HG02943 (cell line): ENCODE measurements around the gene ARMC6.

Experiments used
- ATAC-seq: cut with Tn5 transposase; IDR thresholded peaks from one replicate; pipeline ENCODE4 v1.9.1; 2021; ENCODE audit warnings: mild to moderate bottlenecking, low read depth, moderate library complexity; ENCODE audit not compliant: unreplicated experiment

Gene ARMC6

DNA sequence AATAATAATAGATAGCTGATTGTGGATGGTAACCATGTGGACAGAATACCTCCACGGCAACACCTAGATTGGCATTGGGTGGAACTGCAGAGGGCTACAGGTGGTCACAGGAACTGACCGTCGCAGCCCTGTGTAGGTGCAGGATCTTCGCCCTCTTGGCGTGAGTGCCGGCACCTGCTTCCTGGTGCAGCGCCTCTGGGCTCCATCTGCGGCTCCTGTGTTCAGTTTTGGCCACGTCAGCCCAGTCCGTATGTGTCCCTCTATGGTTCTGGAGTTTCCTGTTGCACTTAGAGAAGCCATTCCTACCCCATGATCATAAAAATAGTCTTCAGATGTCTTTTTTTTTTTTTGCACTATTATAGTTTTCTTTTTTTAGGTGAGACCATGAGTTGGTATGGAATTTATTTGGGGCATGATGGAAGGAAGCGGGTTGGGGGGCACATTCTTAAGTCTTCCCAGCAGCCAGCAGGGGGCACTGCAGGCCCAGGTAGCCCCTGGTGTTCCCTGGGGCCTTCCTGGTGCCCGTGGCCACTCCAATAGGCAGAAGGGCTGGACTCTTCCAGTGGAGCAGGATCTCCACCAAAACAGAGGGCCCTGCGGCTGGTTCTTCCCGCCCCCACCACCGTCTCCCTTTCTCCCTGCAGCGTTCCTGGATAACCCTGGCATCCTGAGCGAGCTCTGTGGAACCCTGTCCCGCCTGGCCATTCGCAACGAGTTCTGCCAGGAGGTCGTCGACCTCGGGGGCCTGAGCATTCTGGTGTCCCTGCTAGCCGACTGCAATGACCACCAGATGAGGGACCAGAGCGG is 20.3 kb downstream of the ARMC6 start:
- ATAC-seq: no peak

DNA sequence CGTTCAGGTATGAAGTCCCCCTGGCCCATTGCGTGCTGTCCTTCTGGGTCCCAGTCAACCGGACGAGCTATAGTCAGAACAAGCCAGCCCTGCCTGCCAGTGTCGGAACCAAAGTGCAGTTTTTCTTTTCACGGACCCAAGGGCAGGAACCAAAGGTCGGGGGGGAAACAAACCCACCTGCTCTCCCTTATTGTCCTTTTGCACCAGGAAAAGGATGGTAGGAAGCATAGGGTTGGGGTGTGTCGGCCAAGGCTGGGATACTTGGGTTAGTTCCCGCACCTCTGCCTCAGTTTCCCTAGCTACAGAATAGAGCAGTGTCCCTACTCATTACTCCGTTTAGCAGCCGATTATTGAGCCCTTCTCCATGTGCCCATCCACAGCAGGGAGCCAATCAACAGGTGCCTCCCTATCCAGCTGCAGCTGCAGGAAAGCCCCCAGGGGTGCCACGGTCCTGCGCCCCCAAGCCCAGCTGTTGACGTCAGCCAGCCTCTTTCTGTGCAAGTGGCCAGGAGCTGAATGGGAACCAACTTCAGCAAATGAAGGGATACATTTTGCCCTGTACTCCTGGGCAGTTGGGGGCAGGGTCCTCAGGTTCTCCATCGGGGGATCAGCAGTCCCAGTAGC is 21.0 kb downstream of the ARMC6 start:
- ATAC-seq: no peak

DNA sequence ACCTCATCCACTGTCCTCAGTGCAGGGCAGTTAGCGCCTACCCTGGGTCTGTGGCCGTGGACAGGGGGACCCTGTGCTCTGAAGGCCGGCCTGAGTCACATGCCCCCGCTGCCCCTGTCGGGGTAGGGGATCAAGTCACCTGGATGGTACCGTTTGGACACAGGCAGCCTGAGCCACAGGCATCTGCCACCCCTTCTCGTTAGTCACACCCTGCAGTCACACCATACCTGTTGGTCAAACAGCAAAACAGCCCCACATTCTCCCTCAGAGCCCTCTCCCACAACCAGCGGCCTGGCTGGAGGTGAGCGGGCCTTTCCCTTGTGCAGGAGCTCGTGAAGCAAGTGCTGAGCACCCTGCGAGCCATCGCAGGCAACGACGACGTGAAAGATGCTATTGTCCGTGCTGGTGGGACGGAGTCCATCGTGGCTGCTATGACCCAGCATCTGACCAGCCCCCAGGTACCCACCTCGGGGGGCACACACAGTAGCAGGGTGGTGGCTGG is 21.6 kb downstream of the ARMC6 start:
- ATAC-seq: no peak

DNA sequence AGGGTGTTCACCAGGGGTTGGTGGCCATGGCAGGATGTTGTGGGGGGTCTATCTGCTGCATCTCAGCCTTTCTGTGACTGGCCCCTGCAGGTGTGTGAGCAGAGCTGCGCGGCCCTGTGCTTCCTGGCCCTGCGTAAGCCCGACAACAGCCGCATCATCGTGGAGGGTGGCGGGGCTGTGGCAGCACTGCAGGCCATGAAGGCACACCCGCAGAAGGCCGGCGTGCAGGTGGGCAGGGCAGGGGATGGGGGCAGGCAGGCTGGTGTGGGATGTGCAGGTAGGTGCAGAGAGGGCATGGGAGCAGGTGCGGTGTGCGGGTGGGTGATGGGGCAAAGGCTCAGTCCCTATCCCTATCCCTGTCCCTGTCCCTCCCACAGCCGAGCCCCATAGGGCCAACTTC is 22.3 kb downstream of the ARMC6 start:
- no peak for ATAC-seq

DNA sequence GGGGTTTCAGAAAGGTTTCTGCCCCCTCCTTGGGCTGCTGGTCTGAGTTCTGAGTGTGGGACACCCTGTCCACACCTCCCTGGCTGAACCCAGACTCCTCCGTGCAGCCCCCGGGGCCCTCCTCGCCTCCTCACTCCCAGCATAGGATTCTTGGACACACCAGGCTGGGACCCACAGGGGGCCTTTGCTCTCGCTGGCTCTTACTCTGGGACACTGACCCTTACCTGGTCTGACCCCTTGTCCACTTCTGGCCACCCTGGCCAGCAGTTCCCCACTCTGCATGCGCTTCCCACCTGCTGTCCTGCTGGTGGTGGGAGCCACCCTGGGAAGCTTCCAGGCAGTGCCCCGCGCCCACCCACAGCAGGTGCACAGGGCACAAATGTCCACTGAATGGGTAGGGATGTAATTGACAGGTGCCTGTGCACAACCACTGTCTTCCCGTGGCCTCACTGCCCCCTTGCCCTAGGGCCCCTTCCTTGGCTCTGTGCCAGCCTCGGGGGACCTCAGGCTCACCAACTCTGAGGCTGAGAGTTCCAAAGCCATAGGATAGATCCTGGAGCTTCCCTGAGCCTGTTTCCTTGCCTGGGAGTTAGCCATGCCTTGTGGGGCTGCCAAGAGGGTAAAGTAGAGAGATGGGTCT is 23.4 kb downstream of the ARMC6 start:
- ATAC-seq: no peak

DNA sequence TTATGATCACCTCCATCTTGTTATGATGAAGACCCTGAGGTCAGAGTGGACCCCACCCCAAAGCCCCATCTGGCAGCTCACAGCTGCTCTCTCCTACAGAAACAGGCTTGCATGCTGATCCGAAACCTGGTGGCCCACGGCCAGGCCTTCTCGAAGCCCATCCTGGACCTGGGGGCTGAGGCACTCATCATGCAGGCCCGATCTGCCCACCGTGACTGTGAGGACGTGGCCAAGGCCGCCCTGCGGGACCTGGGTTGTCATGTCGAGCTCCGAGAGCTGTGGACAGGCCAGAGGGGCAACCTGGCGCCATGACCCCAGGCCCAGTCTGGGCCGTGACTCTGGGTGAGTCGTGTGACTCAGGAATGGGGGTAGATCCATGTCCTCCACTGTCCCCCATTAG is 23.9 kb downstream of the ARMC6 start:
- ATAC-seq: no peak

DNA sequence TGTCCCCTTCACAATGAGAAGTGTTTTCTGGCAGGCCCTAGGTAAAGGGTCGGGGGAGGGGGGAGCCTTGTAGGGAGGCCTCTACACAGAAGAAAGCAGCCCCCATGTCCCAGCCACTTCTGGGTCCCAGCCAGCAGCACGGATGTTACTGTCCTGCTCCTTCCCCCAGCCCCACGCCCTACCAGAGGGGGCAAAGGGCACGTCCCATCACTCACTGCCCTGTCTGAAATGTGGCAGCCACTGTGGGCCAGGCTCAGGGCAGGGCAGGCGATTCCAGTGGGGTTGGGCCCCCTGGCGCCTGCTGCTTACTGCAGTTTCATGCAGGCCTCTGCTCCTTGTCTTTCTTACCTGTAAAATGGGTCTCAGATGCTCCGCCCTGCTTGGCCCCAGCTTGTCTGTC is 24.3 kb downstream of the ARMC6 start:
- no peak for ATAC-seq

DNA sequence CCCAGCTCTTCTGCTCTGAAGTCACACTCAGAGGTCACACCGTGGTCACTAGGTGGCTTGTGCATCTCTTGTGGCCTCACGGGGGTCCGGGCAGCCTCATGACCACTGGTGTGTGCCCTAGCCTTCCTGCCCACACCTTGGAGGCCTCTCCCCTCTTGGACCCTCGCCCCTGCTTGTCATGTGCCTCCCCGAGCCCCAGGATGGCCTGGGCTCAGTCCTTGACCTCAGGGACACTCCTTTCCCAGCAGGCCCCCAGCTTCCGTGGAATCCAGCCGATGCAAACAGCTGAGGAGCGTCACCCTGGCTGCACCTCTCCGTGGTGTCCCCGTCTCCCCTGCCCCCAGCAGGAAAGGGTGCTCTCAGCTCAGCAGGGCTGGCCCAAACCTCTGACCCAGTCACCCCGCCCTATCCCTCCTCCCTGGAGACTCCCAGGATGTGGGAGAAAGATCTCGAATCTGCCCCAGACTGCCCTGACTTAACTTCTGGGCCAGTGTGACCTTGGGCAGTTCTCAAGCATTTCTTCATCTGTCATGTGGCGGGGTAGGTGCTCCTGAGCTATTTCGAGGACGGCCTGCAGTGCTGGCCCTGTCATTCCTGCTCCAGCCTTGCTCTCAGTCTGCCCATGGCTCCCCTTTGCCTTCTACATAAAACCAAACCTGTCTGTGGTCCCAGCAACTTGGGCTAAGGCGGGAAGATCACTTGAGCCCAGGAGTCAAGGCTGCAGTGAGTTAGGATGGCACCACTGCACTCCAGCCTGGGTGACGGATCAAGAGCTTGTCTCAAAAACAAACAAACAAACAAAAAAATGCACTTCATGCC is 25.8 kb downstream of the ARMC6 start:
- ATAC-seq: no peak

DNA sequence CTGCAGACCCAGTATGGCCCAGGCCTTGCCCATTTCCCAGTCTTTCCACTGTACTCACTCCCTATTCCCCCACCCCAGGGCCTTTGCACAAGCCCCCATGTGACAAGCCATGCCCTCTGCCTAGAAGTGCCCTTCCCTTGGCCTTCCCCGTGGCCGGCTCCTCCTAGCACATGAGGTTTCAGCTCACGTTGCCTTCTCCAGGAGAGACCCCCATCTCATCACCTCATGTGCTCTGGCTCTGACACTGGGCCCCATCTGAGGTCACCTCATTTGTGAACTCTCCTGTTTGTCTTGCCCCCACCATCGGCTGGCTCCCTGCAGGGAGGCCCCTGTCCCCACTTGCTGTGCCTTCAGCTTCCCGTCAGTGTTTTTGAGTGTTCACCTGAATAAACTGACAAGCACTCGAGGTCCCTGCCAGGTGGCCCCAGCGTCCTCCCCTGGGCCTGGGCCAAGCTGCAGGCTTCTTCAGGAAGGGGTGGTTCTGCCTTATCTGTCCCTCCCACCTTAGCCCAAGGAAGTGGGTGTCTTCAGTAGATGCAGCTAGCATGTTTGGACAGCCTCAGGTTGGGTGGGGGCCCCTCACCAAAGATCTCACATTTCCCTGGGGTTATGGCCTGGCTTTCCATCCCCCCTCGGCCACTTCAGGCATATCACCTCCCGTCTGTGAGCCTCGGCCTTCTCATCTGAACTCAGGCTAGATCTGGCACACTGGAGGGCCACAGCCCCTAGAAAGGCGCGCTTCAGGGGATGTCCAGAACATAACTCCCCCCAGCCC is 26.6 kb downstream of the ARMC6 start:
- ATAC-seq: no peak

DNA sequence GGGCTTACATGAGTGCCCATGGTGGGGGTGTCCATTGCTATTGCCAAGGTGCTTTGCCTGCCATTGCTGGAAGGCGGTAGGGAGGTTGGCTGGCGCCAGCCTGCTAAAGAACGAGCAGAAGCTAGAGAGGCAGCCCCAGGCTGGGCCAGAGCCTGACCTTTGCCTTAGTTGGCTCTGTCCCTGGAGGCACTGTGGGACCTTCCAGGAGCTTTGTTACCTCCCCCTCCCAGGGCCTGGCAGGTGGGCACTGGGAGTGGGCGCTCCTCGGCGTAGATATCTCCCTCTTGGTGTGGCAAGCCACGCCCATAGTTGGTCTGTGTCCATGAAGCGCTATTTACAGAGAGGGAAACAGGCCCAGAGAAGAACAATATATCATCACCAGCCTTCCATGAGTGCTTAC is 28.1 kb downstream of the ARMC6 start:
- ATAC-seq: no peak

DNA sequence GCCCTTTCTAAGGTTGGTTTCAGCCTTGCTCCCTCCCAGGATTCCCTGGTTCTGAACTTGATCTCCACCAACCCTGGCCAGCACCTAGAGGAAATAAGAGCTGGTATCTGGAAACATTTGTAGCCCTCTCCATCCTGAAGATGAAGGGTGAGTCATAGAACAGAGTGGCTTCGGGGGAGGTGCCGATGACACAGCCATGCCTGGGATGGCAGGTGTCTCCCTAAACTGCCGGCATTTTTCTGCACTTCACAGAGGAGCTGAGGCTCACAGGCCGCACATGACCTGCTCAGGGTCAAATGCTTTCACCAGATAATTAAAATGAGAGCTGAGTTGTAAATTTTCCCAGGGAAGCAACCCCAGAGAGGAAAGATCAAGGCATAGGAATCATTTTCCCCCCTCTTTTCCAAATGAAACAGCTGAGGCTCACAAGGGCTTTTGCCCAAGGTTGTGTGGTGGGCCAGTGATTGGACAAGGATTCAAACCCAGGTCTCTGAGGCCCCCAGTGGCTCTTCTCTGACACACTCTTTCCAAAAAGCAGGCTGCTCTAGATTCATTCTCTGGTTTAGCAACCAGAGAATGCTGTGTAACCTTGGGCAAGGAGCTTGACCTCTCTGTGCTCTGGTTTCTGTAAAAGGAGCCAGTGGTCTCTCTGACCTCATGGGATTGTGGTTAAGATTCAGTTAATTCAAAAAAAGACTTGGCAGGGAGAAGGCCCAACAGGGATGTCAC is 29.2 kb downstream of the ARMC6 start:
- ATAC-seq: no peak

DNA sequence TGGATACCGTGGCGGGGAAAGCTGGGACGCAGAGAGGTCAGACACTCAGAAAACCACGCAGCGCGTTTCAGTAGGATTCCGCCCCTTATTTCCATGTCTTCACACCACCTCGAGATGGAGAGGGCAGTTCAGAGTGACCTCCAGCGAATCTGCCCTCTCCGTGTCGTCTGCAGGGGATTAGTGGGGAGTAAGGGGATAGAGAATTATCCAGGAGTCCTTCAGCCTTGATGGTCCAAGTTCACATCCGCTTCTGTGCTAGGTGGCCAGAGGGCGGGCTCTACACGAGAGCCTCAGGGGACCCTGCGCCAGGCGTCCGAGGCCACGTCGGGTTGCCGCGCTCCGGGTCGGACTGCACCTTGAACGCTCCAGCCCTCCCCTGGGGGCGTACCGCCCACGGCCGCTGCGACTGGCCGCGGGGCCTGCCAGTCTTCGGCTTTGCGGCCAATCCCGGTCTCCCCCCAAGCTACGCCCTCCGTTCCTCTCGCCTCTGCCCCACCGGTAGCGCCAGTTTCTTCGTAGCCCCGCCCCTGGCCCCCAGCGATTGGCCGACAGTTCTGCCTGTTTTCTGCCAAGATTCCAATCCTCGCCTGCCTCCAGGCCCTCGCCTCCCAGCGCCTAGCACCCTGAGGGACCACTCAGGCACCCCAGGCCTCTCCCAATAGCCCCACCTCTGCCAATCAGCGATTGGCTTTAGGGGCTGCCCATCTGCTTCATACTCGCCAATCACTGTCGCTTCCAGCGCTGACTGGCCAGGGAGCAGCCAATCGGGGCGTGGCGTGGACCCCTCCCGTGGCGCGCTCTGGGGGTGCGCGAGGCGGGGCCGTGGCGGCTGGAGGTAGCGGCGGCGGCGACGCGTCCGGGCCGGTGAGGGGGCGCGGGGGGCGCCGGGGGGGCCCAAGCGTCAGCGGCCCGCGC is 30.0 kb downstream of the ARMC6 start, which contains the start of gene SLC25A42:
SLC25A42 (plus strand) TSS at position 812 of the 915 bp plus-strand sequence. CDS start 32,131 bp downstream, outside the sequence.
- peak; percentile 90 for ATAC-seq

DNA sequence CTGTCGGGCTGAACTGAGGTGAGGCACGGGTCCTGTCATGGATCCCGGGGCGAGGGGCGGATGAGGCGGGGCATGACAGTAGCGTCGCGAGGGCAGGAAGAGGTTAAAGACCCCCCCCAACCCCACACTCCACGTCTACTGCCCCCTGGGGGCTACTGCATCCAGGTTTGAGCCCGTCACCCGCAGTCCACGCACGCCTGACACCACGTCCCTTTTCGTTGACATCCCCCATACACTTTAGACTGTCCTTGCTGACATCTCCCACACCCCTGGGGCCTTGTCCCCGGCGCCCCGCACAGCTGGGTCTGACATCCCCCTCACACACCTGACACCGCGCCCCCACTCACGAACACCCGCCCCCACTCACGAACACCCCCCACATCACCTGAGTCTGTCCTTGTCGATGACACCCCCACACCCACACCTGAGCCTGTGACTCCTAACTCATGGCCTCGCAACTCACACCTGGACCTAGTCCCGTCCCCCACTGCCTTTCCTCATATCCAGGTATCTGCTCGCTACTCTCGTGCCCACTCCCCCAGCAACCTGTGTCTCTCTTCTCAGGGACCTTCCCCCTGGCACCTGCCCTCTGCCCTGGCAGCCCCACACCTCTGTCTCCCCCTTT is 30.8 kb downstream of the ARMC6 start:
- peak; percentile 8 for ATAC-seq

DNA sequence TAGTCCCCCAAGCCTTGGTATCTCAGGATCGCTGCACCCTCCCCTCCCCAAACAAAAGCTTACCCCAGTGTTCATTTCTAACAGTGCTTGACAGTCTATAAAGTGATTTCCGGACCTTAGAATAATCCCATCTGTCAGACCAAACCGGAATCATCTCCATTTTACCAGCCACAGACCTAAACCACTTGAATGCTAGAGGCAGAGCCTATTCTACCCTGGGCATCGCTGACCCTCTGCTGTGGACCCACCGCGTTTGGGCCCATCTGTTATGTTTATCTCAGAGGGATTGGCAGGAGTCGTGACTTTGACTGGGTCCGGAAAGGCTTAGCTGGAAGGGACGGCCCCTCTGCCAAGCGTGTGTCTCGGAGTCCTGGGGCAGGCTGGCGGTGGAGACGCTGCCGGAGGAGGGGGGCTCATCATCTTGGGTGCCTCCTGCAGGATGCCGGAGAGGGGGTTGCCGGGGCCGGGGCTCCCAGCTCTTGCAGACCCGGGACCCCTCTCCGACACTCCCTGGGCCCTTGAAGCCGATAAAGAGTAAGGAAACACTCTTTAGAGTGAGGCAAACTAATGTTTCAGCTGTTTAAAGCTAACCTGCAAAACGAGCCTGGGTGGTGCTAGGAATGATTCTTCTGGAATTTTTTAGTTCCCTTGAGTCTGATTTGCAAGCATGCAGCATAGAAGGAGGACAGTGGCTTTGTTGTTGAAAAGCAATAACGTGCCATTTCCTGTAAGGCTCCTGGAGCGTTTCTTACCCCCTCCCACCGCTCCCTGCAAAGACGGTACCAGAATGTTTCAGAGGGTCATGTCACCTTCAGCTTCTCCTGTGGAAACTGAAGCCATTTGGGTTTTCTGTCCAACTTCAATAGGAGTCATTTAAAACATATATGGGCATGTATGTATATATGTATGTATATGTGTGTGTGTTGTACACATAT is 31.7 kb downstream of the ARMC6 start:
- ATAC-seq: no peak

DNA sequence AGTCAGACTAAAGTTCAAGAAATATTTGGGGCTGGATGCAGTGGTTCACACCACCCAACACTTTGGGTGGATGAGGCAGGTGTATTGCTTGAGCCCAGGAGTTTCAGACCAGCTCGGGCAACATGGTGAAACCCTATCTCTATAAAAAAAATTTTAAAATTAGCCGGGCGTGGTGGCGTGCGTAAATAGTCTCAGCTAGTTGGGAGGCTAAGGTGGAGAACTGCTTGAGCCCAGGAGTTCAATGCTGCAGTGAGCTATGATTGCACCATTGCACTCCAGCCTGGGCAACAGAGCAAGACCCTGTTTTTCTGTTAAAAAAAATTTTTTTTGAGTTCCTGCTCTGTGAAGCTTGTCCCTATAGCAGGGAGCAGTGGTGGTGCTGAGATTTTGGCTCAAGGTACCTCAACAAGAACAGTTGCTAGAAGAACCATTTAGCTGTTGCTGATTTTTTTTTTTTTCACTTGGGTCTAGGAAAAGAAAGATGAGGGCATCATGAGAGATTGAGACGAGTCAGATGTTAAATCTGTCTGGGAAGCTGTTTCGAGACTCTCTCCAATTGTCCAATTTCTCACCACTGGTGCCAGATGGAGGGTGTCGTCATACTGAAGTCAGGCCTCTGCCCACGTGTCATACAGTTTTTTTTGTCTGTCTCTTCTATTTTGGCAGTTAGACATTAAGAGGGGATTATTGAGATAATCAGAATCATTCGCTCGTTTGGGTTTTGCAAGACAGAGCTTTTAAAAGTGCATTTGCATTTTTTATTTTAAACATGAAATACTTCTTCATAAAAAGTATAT is 34.1 kb downstream of the ARMC6 start:
- ATAC-seq: no peak
